ENCODE data around the gene KRTAP10-8. TPM values are rescaled to one million over a fixed set of nuclear protein-coding genes. Genes with fewer than 3 reads are reported as not detected.
"Not testable (repeated sequence)": the region's sequence is repeated elsewhere in the genome, so short reads cannot be mapped to it uniquely, and the experiment has no call there.

Gene KRTAP10-8
- total and polyA plus RNA-seq, 2 donors from 2014 or later: not detected

DNA sequence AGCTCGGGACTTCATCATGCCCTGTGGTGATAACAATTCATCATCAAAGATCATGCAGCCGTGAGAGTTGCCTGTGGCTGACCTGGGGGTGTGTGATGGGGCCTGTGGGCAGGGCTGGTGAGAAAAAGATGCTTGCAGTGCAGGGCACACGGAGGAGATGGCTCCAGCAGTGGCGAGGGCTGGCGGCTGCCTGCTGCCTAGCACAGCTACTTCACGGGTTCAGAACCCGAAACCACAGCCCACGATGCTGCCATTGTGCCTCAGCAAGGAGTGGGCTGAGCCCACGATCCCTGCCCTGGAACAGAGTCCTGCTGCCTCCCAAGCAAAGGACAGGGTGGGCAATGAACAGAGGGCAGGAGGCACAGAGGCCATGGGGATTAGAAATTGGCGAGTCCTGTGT lies 14.4 kb downstream of the KRTAP10-8 start:
- H3K36me3 ChIP-seq (ENCODE audit: control insufficient read depth in 2 of 3, insufficient read depth in 3 of 3, low read length in 3 of 3): no peaks in the 10 kb centered on the region
- H3K4me3 ChIP-seq (ENCODE audit: low read length in 3 of 3): no peak overlapping the region
- DNase-seq (no peak), FAIRE-seq (no peak)
- intact Hi-C loops (cut with DNase I): no loop called here
- no peak overlapping the region for H3K27ac ChIP-seq (ENCODE audit: low read depth in 2 of 2, low read length in 2 of 2)
- peaks cover 0 to 21% (median 0%) of the 10 kb centered on the region in 3 donors for H3K9me3 ChIP-seq (ENCODE audit: control insufficient read depth in 2 of 3, insufficient read depth in 1 of 3, low read length in 3 of 3)
- H3K27me3 ChIP-seq (ENCODE audit: control insufficient read depth, insufficient read depth, low read length): no peaks in the 10 kb centered on the region
- no peak for TF ChIP-seq CTCF (IDR thresholded peaks at IDR 0.05; ENCODE audit: borderline replicate concordance, extremely low read depth, insufficient read depth)
- H3K4me1 ChIP-seq (ENCODE audit: control insufficient read depth in 2 of 3, insufficient read depth in 2 of 3, low read depth in 1 of 3, low read length in 3 of 3): no peaks in the 10 kb centered on the region
- H3K9ac ChIP-seq (ENCODE audit: low read length in 3 of 3): no peak overlapping the region

GRCh38 chr21:44626673-44627143 lies 14.8 kb downstream of the KRTAP10-8 start, which contains the start of gene KRTAP10-9:
TSS of gene KRTAP10-9 (plus strand) at chr21:44627093. CDS start at chr21:44627172, 79 bp downstream.
- no peak for TF ChIP-seq CTCF (IDR thresholded peaks at IDR 0.05; ENCODE audit: borderline replicate concordance, extremely low read depth, insufficient read depth)
- H3K4me1 ChIP-seq (ENCODE audit: control insufficient read depth in 2 of 3, insufficient read depth in 2 of 3, low read depth in 1 of 3, low read length in 3 of 3): no peaks in the 10 kb centered on the region
- FAIRE-seq (no peak), DNase-seq (no peak)
- H3K27ac ChIP-seq (ENCODE audit: low read depth in 2 of 2, low read length in 2 of 2): no peak within 1 kb of the TSS
- H3K9ac ChIP-seq (ENCODE audit: low read length in 3 of 3): no peak within 1 kb of the TSS
- H3K36me3 ChIP-seq (ENCODE audit: control insufficient read depth in 2 of 3, insufficient read depth in 3 of 3, low read length in 3 of 3): no peaks in the 10 kb centered on the region
- intact Hi-C loops (cut with DNase I): no loop called here
- H3K9me3 ChIP-seq (ENCODE audit: control insufficient read depth in 2 of 3, insufficient read depth in 1 of 3, low read length in 3 of 3): peaks cover 0 to 21% (median 0%) of the 10 kb centered on the region in 3 donors
- H3K27me3 ChIP-seq (ENCODE audit: control insufficient read depth, insufficient read depth, low read length): no peaks in the 10 kb centered on the region
- H3K4me3 ChIP-seq (ENCODE audit: low read length in 3 of 3): no peak within 1 kb of the TSS

DNA sequence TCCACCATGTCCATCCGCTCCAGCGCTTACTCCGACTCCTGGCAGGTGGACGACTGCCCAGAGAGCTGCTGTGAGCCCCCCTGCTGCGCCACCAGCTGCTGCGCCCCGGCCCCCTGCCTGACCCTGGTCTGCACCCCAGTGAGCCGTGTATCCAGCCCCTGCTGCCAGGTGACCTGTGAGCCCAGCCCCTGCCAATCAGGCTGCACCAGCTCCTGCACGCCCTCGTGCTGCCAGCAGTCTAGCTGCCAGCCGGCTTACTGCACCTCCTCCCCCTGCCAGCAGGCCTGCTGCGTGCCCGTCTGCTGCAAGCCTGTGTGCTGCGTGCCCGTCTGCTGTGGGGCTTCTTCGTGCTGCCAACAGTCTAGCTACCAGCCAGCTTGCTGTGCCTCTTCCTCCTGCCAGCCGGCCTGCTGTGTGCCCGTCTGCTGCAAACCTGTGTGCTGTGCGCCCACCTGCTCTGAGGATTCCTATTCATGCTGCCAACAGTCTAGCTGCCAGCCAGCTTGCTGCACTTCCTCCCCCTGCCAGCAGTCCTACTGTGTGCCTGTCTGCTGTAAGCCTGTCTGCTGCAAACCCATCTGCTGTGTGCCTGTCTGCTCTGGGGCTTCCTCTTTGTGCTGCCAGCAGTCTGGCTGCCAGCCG lies 15.4 kb downstream of the KRTAP10-8 start:
- H3K36me3 ChIP-seq (ENCODE audit: control insufficient read depth in 2 of 3, insufficient read depth in 3 of 3, low read length in 3 of 3); DNase-seq; H3K4me3 ChIP-seq (ENCODE audit: low read length in 3 of 3); H3K9ac ChIP-seq (ENCODE audit: low read length in 3 of 3); H3K4me1 ChIP-seq (ENCODE audit: control insufficient read depth in 2 of 3, insufficient read depth in 2 of 3, low read depth in 1 of 3, low read length in 3 of 3); H3K27me3 ChIP-seq (ENCODE audit: control insufficient read depth, insufficient read depth, low read length); intact Hi-C loops (cut with DNase I); FAIRE-seq; H3K27ac ChIP-seq (ENCODE audit: low read depth in 2 of 2, low read length in 2 of 2): not testable (repeated sequence)
- peaks cover 0 to 21% (median 0%) of the 10 kb centered on the region in 3 donors for H3K9me3 ChIP-seq (ENCODE audit: control insufficient read depth in 2 of 3, insufficient read depth in 1 of 3, low read length in 3 of 3)

- H3K4me1 ChIP-seq (ENCODE audit: control insufficient read depth in 2 of 3, insufficient read depth in 2 of 3, low read depth in 1 of 3, low read length in 3 of 3); H3K36me3 ChIP-seq (ENCODE audit: control insufficient read depth in 2 of 3, insufficient read depth in 3 of 3, low read length in 3 of 3); DNase-seq; H3K27ac ChIP-seq (ENCODE audit: low read depth in 2 of 2, low read length in 2 of 2); FAIRE-seq; H3K27me3 ChIP-seq (ENCODE audit: control insufficient read depth, insufficient read depth, low read length); intact Hi-C loops (cut with DNase I); H3K4me3 ChIP-seq (ENCODE audit: low read length in 3 of 3); H3K9ac ChIP-seq (ENCODE audit: low read length in 3 of 3): not testable (repeated sequence)
- peaks cover 0 to 21% (median 0%) of the 10 kb centered on the region in 3 donors for H3K9me3 ChIP-seq (ENCODE audit: control insufficient read depth in 2 of 3, insufficient read depth in 1 of 3, low read length in 3 of 3)
Observed at GRCh38 chr21:44627831-44628233, 16.0 kb downstream of the KRTAP10-8 start.

All from kidney (tissue), 14 donors.